Gastrocnemius medialis (tissue), 4 donors: ENCODE data around the gene PTGS1.

Experiments
- CTCF ChIP-seq, 5 experiments: fragments of 450-650 bp in 3 of 5; fragments of 200-600 bp in 2 of 5; sonication (generic) in 2 of 5; IDR thresholded peaks in 4 of 5; conservative IDR thresholded peaks in 1 of 5; 1 replicate in 4 of 5; 2 replicates in 1 of 5; pipeline ENCODE4 v1.5.1; 2016 to 2019; ENCODE audit warnings: antibody characterized with exemption in 5 of 5, mild to moderate bottlenecking in 3 of 5, moderate library complexity in 3 of 5
- POLR2A ChIP-seq, 2 donors: fragments of 450-650 bp; IDR thresholded peaks; one replicate each; pipeline ENCODE4 v1.6.1; 2017; ENCODE audit warnings: antibody characterized with exemption in 2 of 2, mild to moderate bottlenecking in 2 of 2, moderate library complexity in 2 of 2

GRCh38 chr9:122339579-122339978 is 31.2 kb upstream of the PTGS1 start:
- no peak for TF ChIP-seq CTCF (IDR thresholded peaks at IDR 0.05 in 4 of 5, conservative IDR thresholded peaks at IDR 0.05 in 1 of 5)
- TF ChIP-seq POLR2A (IDR thresholded peaks at IDR 0.05) = no peak
